HL-60 (cell line): ENCODE data around the gene NUS1.
"Not testable (repeated sequence)": the region's sequence is repeated elsewhere in the genome, so short reads cannot be mapped to it uniquely, and the experiment has no call there.

Experiments
- DNase-seq, 2 experiments: peaks; one replicate each; pipeline ENCODE4 v3.0.0-alpha.2; 2010 to 2020; ENCODE audit warnings: low read depth in 1 of 2, low spot score in 1 of 2
- H3K27ac ChIP-seq: fragments of 250-450 bp; sonication (Bioruptor Pico); replicated peaks from 2 replicates; pipeline ENCODE4 v1.5.1; 2020; ENCODE audit warnings: mild to moderate bottlenecking, moderate library complexity
- H3K27me3 ChIP-seq: fragments of 250-450 bp; sonication (Bioruptor Pico); 2 replicates; pipeline ENCODE4 v1.5.1; 2021; ENCODE audit warnings: mild to moderate bottlenecking, moderate library complexity; ENCODE audit not compliant: insufficient read depth, poor library complexity, severe bottlenecking
- H3K4me3 ChIP-seq: replicated peaks from 2 replicates; pipeline ENCODE4 v1.5.1; 2011; ENCODE audit warnings: mild to moderate bottlenecking, control low read depth, low read length; ENCODE audit not compliant: insufficient read depth
- GABPA ChIP-seq: IDR thresholded peaks from 2 replicates; pipeline ENCODE4 v1.6.1; 2012; ENCODE audit warnings: low read depth
- POLR2AphosphoS5 ChIP-seq: IDR thresholded peaks from 2 replicates; pipeline ENCODE4 v1.6.1; 2012; ENCODE audit warnings: low read depth
- SPI1 ChIP-seq: IDR thresholded peaks from 2 replicates; pipeline ENCODE4 v1.6.1; 2012; ENCODE audit warnings: low read depth, mild to moderate bottlenecking, borderline replicate concordance
- TF ChIP-seq, protein P1 (sequence below): IDR thresholded peaks from one replicate; pipeline ENCODE4 v1.5.1; 2011; ENCODE audit warnings: low read length, control low read depth, inconsistent platforms; ENCODE audit not compliant: insufficient read depth
- TF ChIP-seq, protein P2 (sequence below): IDR thresholded peaks from 2 replicates; pipeline ENCODE4 v1.6.1; 2012; ENCODE audit warnings: low read depth; ENCODE audit not compliant: insufficient replicate concordance

NUS1 gene

DNA sequence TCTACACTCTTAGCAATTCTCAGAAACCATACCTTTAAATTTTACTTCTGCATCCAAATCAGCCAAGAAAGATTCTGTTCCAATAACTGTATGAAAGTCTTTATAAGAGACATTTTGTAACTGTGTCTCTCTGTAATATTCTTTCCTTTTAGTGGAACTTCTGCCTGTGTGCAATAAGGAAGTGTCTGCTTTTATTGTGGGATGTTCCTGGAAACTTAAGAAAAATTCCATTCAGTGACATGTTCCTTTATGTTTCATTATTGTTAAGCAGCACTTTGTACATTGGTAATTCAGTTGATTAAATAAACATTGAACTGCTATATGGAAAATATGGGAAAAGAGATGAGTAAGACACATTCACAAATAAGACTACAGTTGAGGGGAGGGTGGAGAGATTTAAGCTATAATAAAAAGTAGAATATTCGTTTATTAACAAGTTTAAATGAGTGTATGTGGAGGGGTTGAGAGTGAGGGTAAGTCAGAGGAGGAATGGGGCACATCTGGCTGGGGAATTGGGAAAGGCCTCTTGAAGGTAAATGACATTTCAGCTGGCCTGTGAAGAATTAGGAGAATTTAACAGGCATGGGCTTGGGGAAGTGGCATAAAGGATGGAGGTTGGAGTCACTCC, 11.9 kb downstream of the NUS1 start:
- DNase-seq, result no peak
- H3K27me3 ChIP-seq, result no peaks in the 10 kb centered on the region
- H3K4me3 ChIP-seq, result no peak overlapping the region
- H3K27ac ChIP-seq, result no peak overlapping the region
- TF ChIP-seq POLR2AphosphoS5 (no peak), SPI1 (no peak), GABPA (no peak)
- TF ChIP-seq, protein P1, sequence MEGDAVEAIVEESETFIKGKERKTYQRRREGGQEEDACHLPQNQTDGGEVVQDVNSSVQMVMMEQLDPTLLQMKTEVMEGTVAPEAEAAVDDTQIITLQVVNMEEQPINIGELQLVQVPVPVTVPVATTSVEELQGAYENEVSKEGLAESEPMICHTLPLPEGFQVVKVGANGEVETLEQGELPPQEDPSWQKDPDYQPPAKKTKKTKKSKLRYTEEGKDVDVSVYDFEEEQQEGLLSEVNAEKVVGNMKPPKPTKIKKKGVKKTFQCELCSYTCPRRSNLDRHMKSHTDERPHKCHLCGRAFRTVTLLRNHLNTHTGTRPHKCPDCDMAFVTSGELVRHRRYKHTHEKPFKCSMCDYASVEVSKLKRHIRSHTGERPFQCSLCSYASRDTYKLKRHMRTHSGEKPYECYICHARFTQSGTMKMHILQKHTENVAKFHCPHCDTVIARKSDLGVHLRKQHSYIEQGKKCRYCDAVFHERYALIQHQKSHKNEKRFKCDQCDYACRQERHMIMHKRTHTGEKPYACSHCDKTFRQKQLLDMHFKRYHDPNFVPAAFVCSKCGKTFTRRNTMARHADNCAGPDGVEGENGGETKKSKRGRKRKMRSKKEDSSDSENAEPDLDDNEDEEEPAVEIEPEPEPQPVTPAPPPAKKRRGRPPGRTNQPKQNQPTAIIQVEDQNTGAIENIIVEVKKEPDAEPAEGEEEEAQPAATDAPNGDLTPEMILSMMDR, result no peak
- TF ChIP-seq, protein P2, sequence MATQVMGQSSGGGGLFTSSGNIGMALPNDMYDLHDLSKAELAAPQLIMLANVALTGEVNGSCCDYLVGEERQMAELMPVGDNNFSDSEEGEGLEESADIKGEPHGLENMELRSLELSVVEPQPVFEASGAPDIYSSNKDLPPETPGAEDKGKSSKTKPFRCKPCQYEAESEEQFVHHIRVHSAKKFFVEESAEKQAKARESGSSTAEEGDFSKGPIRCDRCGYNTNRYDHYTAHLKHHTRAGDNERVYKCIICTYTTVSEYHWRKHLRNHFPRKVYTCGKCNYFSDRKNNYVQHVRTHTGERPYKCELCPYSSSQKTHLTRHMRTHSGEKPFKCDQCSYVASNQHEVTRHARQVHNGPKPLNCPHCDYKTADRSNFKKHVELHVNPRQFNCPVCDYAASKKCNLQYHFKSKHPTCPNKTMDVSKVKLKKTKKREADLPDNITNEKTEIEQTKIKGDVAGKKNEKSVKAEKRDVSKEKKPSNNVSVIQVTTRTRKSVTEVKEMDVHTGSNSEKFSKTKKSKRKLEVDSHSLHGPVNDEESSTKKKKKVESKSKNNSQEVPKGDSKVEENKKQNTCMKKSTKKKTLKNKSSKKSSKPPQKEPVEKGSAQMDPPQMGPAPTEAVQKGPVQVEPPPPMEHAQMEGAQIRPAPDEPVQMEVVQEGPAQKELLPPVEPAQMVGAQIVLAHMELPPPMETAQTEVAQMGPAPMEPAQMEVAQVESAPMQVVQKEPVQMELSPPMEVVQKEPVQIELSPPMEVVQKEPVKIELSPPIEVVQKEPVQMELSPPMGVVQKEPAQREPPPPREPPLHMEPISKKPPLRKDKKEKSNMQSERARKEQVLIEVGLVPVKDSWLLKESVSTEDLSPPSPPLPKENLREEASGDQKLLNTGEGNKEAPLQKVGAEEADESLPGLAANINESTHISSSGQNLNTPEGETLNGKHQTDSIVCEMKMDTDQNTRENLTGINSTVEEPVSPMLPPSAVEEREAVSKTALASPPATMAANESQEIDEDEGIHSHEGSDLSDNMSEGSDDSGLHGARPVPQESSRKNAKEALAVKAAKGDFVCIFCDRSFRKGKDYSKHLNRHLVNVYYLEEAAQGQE, result no peak

DNA sequence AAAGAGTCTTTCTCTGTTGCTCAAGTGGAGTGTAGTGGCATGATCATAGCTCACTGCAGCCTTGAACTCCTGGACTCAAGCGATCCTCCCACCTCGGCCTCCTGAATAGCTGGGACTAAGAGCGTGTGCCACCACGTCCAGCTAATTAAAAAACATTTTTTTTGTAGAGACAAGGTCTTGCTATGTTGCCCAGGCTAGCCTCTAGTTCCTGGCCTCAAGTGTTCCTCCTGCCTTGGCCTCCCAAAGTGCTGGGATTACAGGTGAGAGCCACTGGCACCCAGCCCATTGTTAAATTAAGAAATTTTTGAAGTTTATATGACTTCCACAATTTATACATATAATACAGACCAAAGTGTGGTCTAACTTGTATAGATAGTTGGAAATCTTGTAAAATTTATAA, 14.3 kb downstream of the NUS1 start:
- H3K4me3 ChIP-seq, DNase-seq, H3K27me3 ChIP-seq, H3K27ac ChIP-seq: not testable (repeated sequence)

DNA sequence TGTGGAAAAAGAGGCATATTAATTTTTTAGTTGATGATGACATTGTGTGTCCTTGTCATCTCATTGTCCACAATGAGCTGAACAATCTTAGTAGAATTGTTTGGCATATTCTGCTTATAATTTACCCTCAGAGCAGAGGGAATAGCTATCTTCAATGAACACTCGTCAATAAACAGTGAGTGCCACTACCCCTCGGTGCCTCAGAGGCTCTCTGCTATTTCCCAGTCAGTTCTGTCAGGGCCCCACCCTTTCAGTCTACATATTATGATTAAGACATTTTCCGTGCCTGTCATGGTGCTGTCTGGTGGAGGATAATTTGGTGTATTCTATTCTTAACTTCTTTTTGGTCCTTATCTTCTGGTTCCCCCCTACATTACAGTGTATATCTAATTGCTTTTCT, 31.2 kb downstream of the NUS1 start:
- TF ChIP-seq, protein P2, result no peak
- TF ChIP-seq SPI1, result no peak
- no peak for TF ChIP-seq POLR2AphosphoS5
- TF ChIP-seq, protein P1, result no peak
- peak in 1 of 2 experiments; percentile 12 for DNase-seq

DNA sequence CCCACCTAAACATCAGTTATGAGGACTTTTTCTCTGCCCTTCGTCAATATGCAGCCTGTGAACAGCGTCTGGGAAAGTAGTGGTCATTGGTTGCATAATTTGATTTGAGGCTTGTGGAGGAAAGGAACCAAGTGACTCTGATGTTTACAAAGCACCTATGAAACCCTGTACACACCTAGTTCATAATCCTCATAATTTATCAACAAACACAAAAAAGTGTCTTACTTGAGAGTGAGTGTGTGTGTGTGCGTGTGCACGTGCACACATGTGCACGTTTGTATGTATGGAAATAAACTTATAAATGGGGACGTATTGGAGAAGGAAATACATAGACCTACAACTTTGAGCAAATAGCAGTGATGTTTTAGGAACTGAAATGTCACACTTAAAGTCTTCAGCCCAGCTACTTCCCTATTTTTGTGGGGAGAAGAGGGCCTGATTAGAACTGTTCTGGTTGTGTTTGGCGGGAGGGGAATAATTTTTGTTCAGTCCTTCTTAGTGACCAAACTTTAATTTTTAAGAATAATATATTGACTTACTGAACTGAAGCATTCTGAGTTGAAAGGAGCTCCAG, 31.8 kb downstream of the NUS1 start:
- H3K27me3 ChIP-seq, H3K4me3 ChIP-seq: not testable (repeated sequence)
- peak overlapping the region; percentile 34 for H3K27ac ChIP-seq
- DNase-seq, result peak in 1 of 2 experiments; percentile 27

More for the DNA sequence above, 31.2 kb downstream of the NUS1 start:
- Histone ChIP-seq H3K4me3 (no peak overlapping the region), H3K27ac (peak overlapping the region; percentile 34), H3K27me3 (no peaks in the 10 kb centered on the region)

DNA sequence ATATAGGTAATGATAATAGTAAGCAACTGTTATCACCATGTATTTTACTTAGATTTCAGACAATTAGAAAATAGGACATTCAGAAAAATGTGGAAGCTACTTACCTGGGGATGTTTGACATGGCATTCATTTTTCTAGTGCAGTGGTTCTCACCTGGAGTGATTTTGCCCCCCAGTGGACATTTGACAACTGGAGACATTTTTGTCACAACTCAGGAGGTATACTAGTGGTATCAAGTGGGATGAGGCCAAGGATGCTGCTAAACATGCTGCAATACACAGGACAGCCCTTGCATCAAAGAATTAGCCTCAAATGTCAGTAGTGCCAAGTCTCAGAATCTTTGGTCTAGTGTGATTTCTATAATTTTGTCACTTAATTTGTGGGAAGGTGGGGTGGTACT, 36.1 kb downstream of the NUS1 start:
- no peak for TF ChIP-seq POLR2AphosphoS5
- TF ChIP-seq SPI1, result no peak
- TF ChIP-seq GABPA, result no peak
- TF ChIP-seq, protein P1, result no peak
- TF ChIP-seq, protein P2, result no peak
- H3K4me3 ChIP-seq, result no peak overlapping the region
- H3K27me3 ChIP-seq, result no peaks in the 10 kb centered on the region
- DNase-seq, result no peak
- no peak overlapping the region for H3K27ac ChIP-seq
